Measurements from ENCODE around the gene MBD6.

DNA sequence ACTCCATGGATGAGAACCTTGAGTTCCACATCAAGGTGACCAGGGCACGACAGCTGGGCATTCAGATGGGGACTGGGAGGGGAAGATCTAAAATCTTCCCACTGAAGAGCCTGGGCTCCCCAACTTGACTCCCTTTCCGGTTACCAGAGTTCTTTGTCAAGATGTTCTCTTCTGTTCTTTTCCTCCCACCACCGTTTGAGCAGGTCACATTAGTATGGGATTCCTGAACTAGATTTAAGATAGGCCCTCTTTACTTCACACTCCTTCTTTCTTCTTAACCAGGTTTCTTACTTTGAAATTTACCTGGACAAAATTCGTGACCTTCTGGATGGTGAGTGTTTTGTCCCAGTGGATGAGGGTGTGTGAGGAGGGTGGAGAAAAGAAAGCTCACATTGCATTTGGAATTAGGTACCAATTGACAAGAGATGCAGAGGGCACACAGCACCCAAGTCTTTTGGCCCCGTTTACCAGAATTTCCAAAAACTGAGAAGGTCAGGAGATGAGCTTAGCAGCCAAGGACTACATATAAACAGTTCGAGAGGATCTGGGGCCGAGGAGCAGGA, 41.6 kb downstream of the MBD6 start:
- TF ChIP-seq TEAD4 (IDR thresholded peaks at IDR 0.05): no peak
- no peak for TF ChIP-seq ZBTB7A (IDR thresholded peaks at IDR 0.05; ENCODE audit: low read depth)
- TF ChIP-seq, protein P1, sequence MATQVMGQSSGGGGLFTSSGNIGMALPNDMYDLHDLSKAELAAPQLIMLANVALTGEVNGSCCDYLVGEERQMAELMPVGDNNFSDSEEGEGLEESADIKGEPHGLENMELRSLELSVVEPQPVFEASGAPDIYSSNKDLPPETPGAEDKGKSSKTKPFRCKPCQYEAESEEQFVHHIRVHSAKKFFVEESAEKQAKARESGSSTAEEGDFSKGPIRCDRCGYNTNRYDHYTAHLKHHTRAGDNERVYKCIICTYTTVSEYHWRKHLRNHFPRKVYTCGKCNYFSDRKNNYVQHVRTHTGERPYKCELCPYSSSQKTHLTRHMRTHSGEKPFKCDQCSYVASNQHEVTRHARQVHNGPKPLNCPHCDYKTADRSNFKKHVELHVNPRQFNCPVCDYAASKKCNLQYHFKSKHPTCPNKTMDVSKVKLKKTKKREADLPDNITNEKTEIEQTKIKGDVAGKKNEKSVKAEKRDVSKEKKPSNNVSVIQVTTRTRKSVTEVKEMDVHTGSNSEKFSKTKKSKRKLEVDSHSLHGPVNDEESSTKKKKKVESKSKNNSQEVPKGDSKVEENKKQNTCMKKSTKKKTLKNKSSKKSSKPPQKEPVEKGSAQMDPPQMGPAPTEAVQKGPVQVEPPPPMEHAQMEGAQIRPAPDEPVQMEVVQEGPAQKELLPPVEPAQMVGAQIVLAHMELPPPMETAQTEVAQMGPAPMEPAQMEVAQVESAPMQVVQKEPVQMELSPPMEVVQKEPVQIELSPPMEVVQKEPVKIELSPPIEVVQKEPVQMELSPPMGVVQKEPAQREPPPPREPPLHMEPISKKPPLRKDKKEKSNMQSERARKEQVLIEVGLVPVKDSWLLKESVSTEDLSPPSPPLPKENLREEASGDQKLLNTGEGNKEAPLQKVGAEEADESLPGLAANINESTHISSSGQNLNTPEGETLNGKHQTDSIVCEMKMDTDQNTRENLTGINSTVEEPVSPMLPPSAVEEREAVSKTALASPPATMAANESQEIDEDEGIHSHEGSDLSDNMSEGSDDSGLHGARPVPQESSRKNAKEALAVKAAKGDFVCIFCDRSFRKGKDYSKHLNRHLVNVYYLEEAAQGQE (IDR thresholded peaks at IDR 0.05; ENCODE audit: low read depth): no peak
- TF ChIP-seq EGR1 (IDR thresholded peaks at IDR 0.05): no peak
- TF ChIP-seq RAD21 (IDR thresholded peaks at IDR 0.05; ENCODE audit: low read depth): no peak
- no peak for TF ChIP-seq EP300 (IDR thresholded peaks at IDR 0.05; ENCODE audit: borderline replicate concordance)
- no peak for TF ChIP-seq CREB1 (IDR thresholded peaks at IDR 0.05; ENCODE audit: low read depth)
- TF ChIP-seq, protein P2, sequence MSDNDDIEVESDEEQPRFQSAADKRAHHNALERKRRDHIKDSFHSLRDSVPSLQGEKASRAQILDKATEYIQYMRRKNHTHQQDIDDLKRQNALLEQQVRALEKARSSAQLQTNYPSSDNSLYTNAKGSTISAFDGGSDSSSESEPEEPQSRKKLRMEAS (IDR thresholded peaks at IDR 0.05): no peak
- no peak for TF ChIP-seq CEBPB (IDR thresholded peaks at IDR 0.05)
